T-helper 1 cell (primary cell): ENCODE results near the gene KRTAP6-2.

Experiments
- DNase-seq, 5 donors: peaks; one replicate each; pipeline ENCODE4 v3.0.0-alpha.2; 2012 to 2020

KRTAP6-2 gene

GRCh38 chr21:30563630-30564029 lies 35.1 kb downstream of the KRTAP6-2 start:
- DNase-seq, result no peak

DNA sequence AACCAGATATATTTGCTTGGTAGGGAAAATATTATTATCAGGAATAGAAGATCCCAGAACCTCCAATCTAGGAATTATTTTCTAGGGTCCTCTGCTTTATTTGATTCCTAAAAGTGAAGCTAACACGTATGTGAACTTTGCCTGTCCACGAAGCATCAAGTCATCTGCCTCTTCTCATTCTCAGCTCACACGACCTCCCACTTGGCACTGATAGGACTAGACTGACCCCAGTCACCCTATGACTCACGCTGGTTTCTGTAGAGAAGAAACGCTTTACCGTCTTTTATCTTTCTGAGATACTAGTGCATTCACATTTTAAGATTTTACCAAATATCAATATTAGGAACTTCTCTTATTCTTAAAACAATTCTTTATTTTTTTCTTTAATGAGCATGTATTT lies 35.6 kb downstream of the KRTAP6-2 start:
- DNase-seq, result no peak

DNA sequence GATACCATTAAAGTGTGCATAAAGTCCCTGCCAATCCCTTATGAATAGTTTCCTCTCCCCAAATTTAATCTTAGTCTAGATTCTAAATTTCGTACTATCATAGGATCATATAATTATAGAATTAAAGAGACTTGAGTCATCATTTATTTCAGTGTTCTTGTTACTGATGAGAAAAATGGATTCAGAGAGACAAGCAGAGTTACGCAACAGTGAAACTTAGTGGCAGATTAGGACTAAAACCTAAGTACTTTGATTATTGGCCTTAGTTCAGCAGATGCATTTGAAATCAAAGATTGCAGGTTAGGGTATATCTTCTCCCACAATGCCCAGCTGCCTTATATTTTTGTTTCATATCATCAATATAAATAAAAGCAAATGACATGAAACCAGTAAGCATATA lies 36.7 kb downstream of the KRTAP6-2 start:
- DNase-seq, result no peak

DNA sequence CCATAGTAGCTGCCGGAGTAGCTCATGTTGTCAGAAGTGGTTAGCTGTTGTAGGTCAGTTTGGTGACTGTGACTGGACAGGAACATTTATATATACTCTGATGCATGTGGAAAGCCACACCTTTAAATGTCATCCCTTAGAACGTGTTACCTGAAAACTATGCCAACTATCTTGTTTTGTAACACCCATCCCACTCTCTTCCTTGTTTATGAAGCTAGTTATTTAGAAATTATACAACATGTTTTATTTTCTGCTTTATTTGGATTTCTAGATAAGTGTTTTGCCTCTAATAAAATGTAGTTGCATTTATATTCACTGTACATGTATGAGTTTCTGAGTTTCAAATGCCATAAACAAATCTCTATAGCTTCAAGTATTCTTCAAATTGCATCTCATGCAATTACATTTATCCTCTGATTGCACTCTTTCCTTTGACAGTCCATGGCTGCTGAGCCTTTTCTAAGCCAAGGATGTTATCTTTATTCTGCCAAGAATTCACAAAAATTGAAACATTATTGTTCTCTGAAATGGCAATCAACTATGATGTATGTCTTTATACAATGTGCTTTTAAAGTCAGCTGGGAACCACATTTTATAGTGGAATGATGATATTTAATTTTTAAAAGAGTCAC lies 37.3 kb downstream of the KRTAP6-2 start, which contains the start of gene KRTAP19-7:
Gene KRTAP19-7 (minus strand): TSS at position 51 of the 632 bp plus-strand sequence. CDS start 25 bp downstream, at position 26.
- no peak for DNase-seq

GRCh38 chr21:30555095-30555494 lies 43.6 kb downstream of the KRTAP6-2 start:
- DNase-seq, result no peak

DNA sequence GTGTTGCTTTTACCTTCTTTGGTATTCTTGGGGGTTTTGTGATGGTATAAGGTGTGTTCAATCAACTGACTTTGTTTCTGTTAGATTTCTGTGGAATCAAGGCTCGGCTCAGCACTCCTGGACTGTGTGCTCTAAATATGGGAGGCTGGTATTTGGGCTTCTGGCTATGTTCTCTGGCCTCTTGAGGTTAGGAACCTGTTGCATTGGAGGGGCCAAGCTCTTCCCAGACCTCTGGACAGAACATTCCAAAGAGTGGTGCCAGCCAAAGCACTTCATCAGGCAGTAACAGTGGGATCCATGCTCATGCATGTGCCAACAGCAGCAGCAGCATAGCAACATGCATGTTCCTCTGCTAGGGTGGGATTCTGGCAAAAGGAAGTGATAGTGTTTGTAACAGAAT lies 45.9 kb downstream of the KRTAP6-2 start:
- no peak for DNase-seq
